ENCODE measurements around the gene SSH2.

Gene SSH2

GRCh38 chr17:29612404-29613280 is 317.4 kb downstream of the SSH2 start:
- peaks cover 6 to 21% (median 13%) of the 10 kb centered on the region in 3 experiments for H3K27me3 ChIP-seq (ENCODE audit: control insufficient read depth in 3 of 3, insufficient read depth in 3 of 3, low read depth in 1 of 3, low read length in 3 of 3)
- peaks cover 3 to 10% of the 10 kb centered on the region in 2 donors for H3K9me3 ChIP-seq (replicated peaks in 1 of 2; ENCODE audit: control insufficient read depth in 2 of 2, insufficient read depth in 1 of 2, low read depth in 1 of 2, low read length in 2 of 2)
- H3K36me3 ChIP-seq (replicated peaks in 1 of 2; ENCODE audit: control insufficient read depth in 2 of 2, insufficient read depth in 2 of 2, low read length in 2 of 2), result peaks cover 6 to 51% of the 10 kb centered on the region in 2 donors

GRCh38 chr17:29612094-29612403 is 318.0 kb downstream of the SSH2 start:
- no CpG with 5 or more reads among the region's 12 CpGs for WGBS, 2 donors (ENCODE audit: extremely low coverage in 2 of 2, insufficient read length in 2 of 2, insufficient replicate concordance in 1 of 2)
- peak overlapping the region; percentile 76 for H3K23ac ChIP-seq (ENCODE audit: low read depth, low read length, poor library complexity)
- no peak overlapping the region for H4K8ac ChIP-seq (ENCODE audit: low read depth, low read length)
- DNase-seq (ENCODE audit: low spot score), result no peak
- peaks cover 0 to 23% of the 10 kb centered on the region in 2 donors for H3K4me1 ChIP-seq (ENCODE audit: control insufficient read depth in 2 of 2, insufficient read depth in 1 of 2, low read depth in 1 of 2, low read length in 2 of 2)
- H3K79me1 ChIP-seq (ENCODE audit: low read depth, low read length), result peaks cover 4% of the 10 kb centered on the region
- no peak overlapping the region for H4K91ac ChIP-seq (ENCODE audit: low read depth, low read length, poor library complexity)
- H3K9ac ChIP-seq (ENCODE audit: low read depth, low read length, poor library complexity), result no peak overlapping the region
- H3K27ac ChIP-seq (replicated peaks; ENCODE audit: low read length), result no peak overlapping the region
- no peak overlapping the region for H2BK15ac ChIP-seq (ENCODE audit: low read length)
- no peak overlapping the region for H3K18ac ChIP-seq (ENCODE audit: low read length)
- no peak overlapping the region for H3K14ac ChIP-seq (ENCODE audit: low read length)
- H3K27me3 ChIP-seq (ENCODE audit: control insufficient read depth in 3 of 3, insufficient read depth in 3 of 3, low read depth in 1 of 3, low read length in 3 of 3), result peaks cover under 1 to 16% (median 9%) of the 10 kb centered on the region in 3 experiments
- H3K36me3 ChIP-seq (replicated peaks in 1 of 2; ENCODE audit: control insufficient read depth in 2 of 2, insufficient read depth in 2 of 2, low read length in 2 of 2), result peaks cover 6 to 51% of the 10 kb centered on the region in 2 donors
- no peak overlapping the region for H3K4me3 ChIP-seq (ENCODE audit: low read length in 2 of 2)
- H2AK5ac ChIP-seq (ENCODE audit: low read depth, low read length), result peak overlapping the region; percentile 34
- no peak overlapping the region for H2BK120ac ChIP-seq (ENCODE audit: low read depth, low read length)
- H2BK12ac ChIP-seq (ENCODE audit: low read length), result no peak overlapping the region
- no peak overlapping the region for H2BK5ac ChIP-seq (ENCODE audit: low read length)
- no peak overlapping the region for H3K4ac ChIP-seq (ENCODE audit: low read length)
- H3K4me2 ChIP-seq (ENCODE audit: insufficient read depth, low read length, poor library complexity, severe bottlenecking), result no peak overlapping the region
- peaks cover 3 to 10% of the 10 kb centered on the region in 2 donors for H3K9me3 ChIP-seq (replicated peaks in 1 of 2; ENCODE audit: control insufficient read depth in 2 of 2, insufficient read depth in 1 of 2, low read depth in 1 of 2, low read length in 2 of 2)
- H2AFZ ChIP-seq (ENCODE audit: low read length), result no peak overlapping the region

More at GRCh38 chr17:29612404-29613280, 317.4 kb downstream of the SSH2 start:
- no peak overlapping the region for H4K8ac ChIP-seq (ENCODE audit: low read depth, low read length)
- H3K9ac ChIP-seq (ENCODE audit: low read depth, low read length, poor library complexity), result no peak overlapping the region
- H4K91ac ChIP-seq (ENCODE audit: low read depth, low read length, poor library complexity), result no peak overlapping the region
- H3K23ac ChIP-seq (ENCODE audit: low read depth, low read length, poor library complexity), result peak overlapping the region; percentile 74
- peaks cover 4% of the 10 kb centered on the region for H3K79me1 ChIP-seq (ENCODE audit: low read depth, low read length)
- H2BK120ac ChIP-seq (ENCODE audit: low read depth, low read length), result no peak overlapping the region
- no peak overlapping the region for H3K4me2 ChIP-seq (ENCODE audit: insufficient read depth, low read length, poor library complexity, severe bottlenecking)
- no peak overlapping the region for H3K27ac ChIP-seq (replicated peaks; ENCODE audit: low read length)
- no peak overlapping the region for H2BK15ac ChIP-seq (ENCODE audit: low read length)
- H3K4me1 ChIP-seq (ENCODE audit: control insufficient read depth in 2 of 2, insufficient read depth in 1 of 2, low read depth in 1 of 2, low read length in 2 of 2), result peaks cover 0 to 28% of the 10 kb centered on the region in 2 donors
- no peak overlapping the region for H2BK12ac ChIP-seq (ENCODE audit: low read length)
- H3K4ac ChIP-seq (ENCODE audit: low read length), result no peak overlapping the region
- no peak overlapping the region for H3K4me3 ChIP-seq (ENCODE audit: low read length in 2 of 2)
- peak overlapping the region; percentile 92 for H2AK5ac ChIP-seq (ENCODE audit: low read depth, low read length)
- peak overlapping the region; percentile 92 for H3K18ac ChIP-seq (ENCODE audit: low read length)
- no CpG with 5 or more reads among the region's 85 CpGs for WGBS, 2 donors (ENCODE audit: extremely low coverage in 2 of 2, insufficient read length in 2 of 2, insufficient replicate concordance in 1 of 2)
- H3K14ac ChIP-seq (ENCODE audit: low read length), result no peak overlapping the region
- no peak for DNase-seq (ENCODE audit: low spot score)
- no peak overlapping the region for H2AFZ ChIP-seq (ENCODE audit: low read length)
- H2BK5ac ChIP-seq (ENCODE audit: low read length), result no peak overlapping the region

- Histone ChIP-seq H2BK12ac (ENCODE audit: low read length) (no peak overlapping the region), H3K79me1 (ENCODE audit: low read depth, low read length) (peaks cover 4% of the 10 kb centered on the region), H3K4me3 (ENCODE audit: low read length in 2 of 2) (no peak overlapping the region), H3K4ac (ENCODE audit: low read length) (no peak overlapping the region), H2BK15ac (ENCODE audit: low read length) (no peak overlapping the region), H3K4me1 (ENCODE audit: control insufficient read depth in 2 of 2, insufficient read depth in 1 of 2, low read depth in 1 of 2, low read length in 2 of 2) (peaks cover 0 to 20% of the 10 kb centered on the region in 2 donors), H3K14ac (ENCODE audit: low read length) (no peak overlapping the region), H3K9ac (ENCODE audit: low read depth, low read length, poor library complexity) (peak overlapping the region; percentile 1), H3K27me3 (ENCODE audit: control insufficient read depth in 3 of 3, insufficient read depth in 3 of 3, low read depth in 1 of 3, low read length in 3 of 3) (peaks cover 0 to 11% (median 5%) of the 10 kb centered on the region in 3 experiments), H3K18ac (ENCODE audit: low read length) (no peak overlapping the region), H2BK120ac (ENCODE audit: low read depth, low read length) (no peak overlapping the region), H3K9me3 (replicated peaks in 1 of 2; ENCODE audit: control insufficient read depth in 2 of 2, insufficient read depth in 1 of 2, low read depth in 1 of 2, low read length in 2 of 2) (peaks cover 3 to 10% of the 10 kb centered on the region in 2 donors), H3K4me2 (ENCODE audit: insufficient read depth, low read length, poor library complexity, severe bottlenecking) (no peak overlapping the region), H3K23ac (ENCODE audit: low read depth, low read length, poor library complexity) (peak overlapping the region; percentile 76), H2AK5ac (ENCODE audit: low read depth, low read length) (peak overlapping the region; percentile 18), H2BK5ac (ENCODE audit: low read length) (no peak overlapping the region), H3K36me3 (replicated peaks in 1 of 2; ENCODE audit: control insufficient read depth in 2 of 2, insufficient read depth in 2 of 2, low read length in 2 of 2) (peaks cover 6 to 51% of the 10 kb centered on the region in 2 donors), H3K27ac (replicated peaks; ENCODE audit: low read length) (no peak overlapping the region), H4K8ac (ENCODE audit: low read depth, low read length) (no peak overlapping the region), H4K91ac (ENCODE audit: low read depth, low read length, poor library complexity) (no peak overlapping the region), H2AFZ (ENCODE audit: low read length) (no peak overlapping the region)
- no peak for DNase-seq (ENCODE audit: low spot score)
- WGBS, 2 donors (ENCODE audit: extremely low coverage in 2 of 2, insufficient read length in 2 of 2, insufficient replicate concordance in 1 of 2), result no CpG with 5 or more reads among the region's 11 CpGs
These were observed 318.5 kb downstream of the SSH2 start for GRCh38 chr17:29611351-29612093.

GRCh38 chr17:29610395-29610794 is 319.6 kb downstream of the SSH2 start:
- no peak overlapping the region for H4K8ac ChIP-seq (ENCODE audit: low read depth, low read length)
- peaks cover 4% of the 10 kb centered on the region for H3K79me1 ChIP-seq (ENCODE audit: low read depth, low read length)
- no peak overlapping the region for H2BK5ac ChIP-seq (ENCODE audit: low read length)
- H2AFZ ChIP-seq (ENCODE audit: low read length), result no peak overlapping the region
- no peak overlapping the region for H3K23ac ChIP-seq (ENCODE audit: low read depth, low read length, poor library complexity)
- no peak overlapping the region for H3K4me2 ChIP-seq (ENCODE audit: insufficient read depth, low read length, poor library complexity, severe bottlenecking)
- H3K18ac ChIP-seq (ENCODE audit: low read length), result no peak overlapping the region
- no peak overlapping the region for H3K9ac ChIP-seq (ENCODE audit: low read depth, low read length, poor library complexity)
- no CpG with 5 or more reads among the region's 3 CpGs for whole genome bisulfite sequencing, 2 donors (ENCODE audit: extremely low coverage in 2 of 2, insufficient read length in 2 of 2, insufficient replicate concordance in 1 of 2)
- no peak overlapping the region for H3K4me3 ChIP-seq (ENCODE audit: low read length in 2 of 2)
- peaks cover 3 to 4% of the 10 kb centered on the region in 2 donors for H3K9me3 ChIP-seq (replicated peaks in 1 of 2; ENCODE audit: control insufficient read depth in 2 of 2, insufficient read depth in 1 of 2, low read depth in 1 of 2, low read length in 2 of 2)
- no peak overlapping the region for H2BK120ac ChIP-seq (ENCODE audit: low read depth, low read length)
- H2BK12ac ChIP-seq (ENCODE audit: low read length), result no peak overlapping the region
- peaks cover 0 to 1% (median 0%) of the 10 kb centered on the region in 3 experiments for H3K27me3 ChIP-seq (ENCODE audit: control insufficient read depth in 3 of 3, insufficient read depth in 3 of 3, low read depth in 1 of 3, low read length in 3 of 3)
- H3K36me3 ChIP-seq (replicated peaks in 1 of 2; ENCODE audit: control insufficient read depth in 2 of 2, insufficient read depth in 2 of 2, low read length in 2 of 2), result peaks cover 6 to 51% of the 10 kb centered on the region in 2 donors
- no peak overlapping the region for H3K27ac ChIP-seq (replicated peaks; ENCODE audit: low read length)
- H3K14ac ChIP-seq (ENCODE audit: low read length), result no peak overlapping the region
- DNase-seq (ENCODE audit: low spot score), result no peak
- H3K4me1 ChIP-seq (ENCODE audit: control insufficient read depth in 2 of 2, insufficient read depth in 1 of 2, low read depth in 1 of 2, low read length in 2 of 2), result peaks cover 0 to 17% of the 10 kb centered on the region in 2 donors
- no peak overlapping the region for H2BK15ac ChIP-seq (ENCODE audit: low read length)
- no peak overlapping the region for H2AK5ac ChIP-seq (ENCODE audit: low read depth, low read length)
- H3K4ac ChIP-seq (ENCODE audit: low read length), result no peak overlapping the region
- H4K91ac ChIP-seq (ENCODE audit: low read depth, low read length, poor library complexity), result no peak overlapping the region
